ENCODE measurements around the gene DRC7. TPM values are rescaled to one million over a fixed set of nuclear protein-coding genes. Genes with fewer than 3 reads are reported as not detected.
A peak's percentile ranks its signal among the peaks of the same experiment; 100 is the strongest.

The DRC7 gene
- total RNA-seq, 1 experiment from 2014 or later = not detected

DNA sequence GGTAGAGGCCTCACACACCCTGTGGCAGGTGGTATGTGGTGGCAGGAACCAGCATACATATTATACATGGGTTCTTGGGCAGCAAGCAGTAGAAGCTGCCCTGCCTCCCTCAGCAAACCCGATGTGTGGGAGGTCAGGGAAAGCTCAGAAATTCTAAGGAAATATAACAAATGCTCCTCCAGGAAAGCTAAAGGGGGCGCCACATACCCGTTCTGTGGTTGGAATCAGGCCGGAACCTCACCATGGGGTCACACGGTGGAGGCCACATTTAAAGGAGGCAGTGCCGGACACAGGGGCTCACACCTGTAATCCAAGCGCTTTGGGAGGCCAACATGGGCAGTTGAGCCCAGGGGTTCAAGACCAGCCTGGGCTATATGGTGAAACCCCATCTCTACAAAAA is 28.6 kb downstream of the DRC7 start:
- H3K9me2 ChIP-seq (replicated peaks; ENCODE audit: low read length) = no peaks in the 10 kb centered on the region
- H2AFZ ChIP-seq (ENCODE audit: low read length) = no peak overlapping the region
- H3K79me2 ChIP-seq (ENCODE audit: low read length) = no peaks in the 10 kb centered on the region
- no peak overlapping the region for H3K9ac ChIP-seq (ENCODE audit: low read length)
- no peaks in the 10 kb centered on the region for H3F3A ChIP-seq (ENCODE audit: low read length, unreplicated experiment)
- no peaks in the 10 kb centered on the region for H3K27me3 ChIP-seq (ENCODE audit: low read length)
- H3K4me1 ChIP-seq (ENCODE audit: insufficient read depth, low read length) = no peaks in the 10 kb centered on the region
- BruUV-seq (replicated peaks) = no TSS peak
- no peak overlapping the region for H3K4me2 ChIP-seq (ENCODE audit: low read length)
- ChIA-PET CTCF (no interaction called here), POLR2A (ENCODE audit: unreplicated experiment) (no interaction called here)
- H3K27ac ChIP-seq (ENCODE audit: low read length) = no peak overlapping the region
- no peaks in the 10 kb centered on the region for H3K9me3 ChIP-seq (ENCODE audit: low read length)
- intact Hi-C loops (cut with micrococcal nuclease) = loop anchor here (5.0 kb wide), 1 partner anchor 131 kb away; no protein-coding TSS in a partner anchor
- H3K36me3 ChIP-seq (ENCODE audit: low read depth, low read length) = no peaks in the 10 kb centered on the region; the same call in 1 of the 2 replicates
- TF ChIP-seq CTCF (conservative IDR thresholded peaks at IDR 0.05; ENCODE audit: low read depth, low read length) (peak; percentile 34; the same call in 1 of the 2 replicates), EZH2phosphoT487 (IDR thresholded peaks at IDR 0.05; ENCODE audit: borderline replicate concordance, low read length) (no peak), EZH2 (IDR thresholded peaks at IDR 0.05; ENCODE audit: low read length, unreplicated experiment) (no peak)
- ATAC-seq (no peak), DNase-seq (no peak)
- H4K20me1 ChIP-seq (ENCODE audit: low read length) = no peaks in the 10 kb centered on the region
- H3K4me3 ChIP-seq (ENCODE audit: low read length) = no peak overlapping the region

DNA sequence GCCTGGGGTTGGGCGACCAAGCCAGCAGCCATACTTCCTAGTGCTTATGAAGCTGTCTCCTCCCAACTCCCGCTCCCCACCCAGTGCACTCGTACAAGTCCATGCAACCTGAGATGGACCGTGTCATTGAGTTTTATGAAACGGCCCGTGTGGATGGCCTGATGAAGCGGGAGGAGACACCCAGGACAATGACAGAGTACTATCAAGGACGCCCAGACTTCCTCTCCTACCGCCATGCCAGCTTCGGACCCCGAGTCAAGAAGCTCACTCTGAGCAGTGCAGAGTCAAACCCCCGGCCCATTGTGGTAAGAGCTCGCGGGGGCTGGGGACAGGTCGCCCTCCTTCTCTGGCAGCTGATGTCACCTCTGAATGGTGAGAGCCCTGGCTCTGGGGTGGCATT is 29.9 kb downstream of the DRC7 start:
- H3K36me3 ChIP-seq (ENCODE audit: low read depth, low read length) = no peaks in the 10 kb centered on the region; the same call in 1 of the 2 replicates
- BruUV-seq (replicated peaks) = no TSS peak
- TF ChIP-seq EZH2phosphoT487 (IDR thresholded peaks at IDR 0.05; ENCODE audit: borderline replicate concordance, low read length) (no peak), CTCF (conservative IDR thresholded peaks at IDR 0.05; ENCODE audit: low read depth, low read length) (no peak), EZH2 (IDR thresholded peaks at IDR 0.05; ENCODE audit: low read length, unreplicated experiment) (no peak)
- H3F3A ChIP-seq (ENCODE audit: low read length, unreplicated experiment) = no peaks in the 10 kb centered on the region
- intact Hi-C loops (cut with micrococcal nuclease) = loop anchor here (5.0 kb wide), 1 partner anchor 132 kb away; no protein-coding TSS in a partner anchor
- no peak overlapping the region for H2AFZ ChIP-seq (ENCODE audit: low read length)
- H3K79me2 ChIP-seq (ENCODE audit: low read length) = no peaks in the 10 kb centered on the region
- H3K4me3 ChIP-seq (ENCODE audit: low read length) = no peak overlapping the region
- ATAC-seq (no peak), DNase-seq (no peak)
- H3K27me3 ChIP-seq (ENCODE audit: low read length) = no peaks in the 10 kb centered on the region
- no peaks in the 10 kb centered on the region for H3K9me3 ChIP-seq (ENCODE audit: low read length)
- H3K9ac ChIP-seq (ENCODE audit: low read length) = no peak overlapping the region
- POLR2A ChIA-PET (ENCODE audit: unreplicated experiment) = no interaction called here
- CTCF ChIA-PET = no interaction called here
- no peak overlapping the region for H3K4me2 ChIP-seq (ENCODE audit: low read length)
- H3K27ac ChIP-seq (ENCODE audit: low read length) = no peak overlapping the region
- no peaks in the 10 kb centered on the region for H3K9me2 ChIP-seq (replicated peaks; ENCODE audit: low read length)
- H4K20me1 ChIP-seq (ENCODE audit: low read length) = no peaks in the 10 kb centered on the region
- no peaks in the 10 kb centered on the region for H3K4me1 ChIP-seq (ENCODE audit: insufficient read depth, low read length)

GRCh38 chr16:57725151-57725550 is 30.5 kb downstream of the DRC7 start:
- no peak overlapping the region for H3K4me3 ChIP-seq (ENCODE audit: low read length)
- H3F3A ChIP-seq (ENCODE audit: low read length, unreplicated experiment) = no peaks in the 10 kb centered on the region
- intact Hi-C loops (cut with micrococcal nuclease) = no loop called here
- H3K9ac ChIP-seq (ENCODE audit: low read length) = no peak overlapping the region
- no TSS peak for BruUV-seq (replicated peaks)
- H3K4me2 ChIP-seq (ENCODE audit: low read length) = no peak overlapping the region
- H3K79me2 ChIP-seq (ENCODE audit: low read length) = no peaks in the 10 kb centered on the region
- DNase-seq (no peak), ATAC-seq (no peak)
- no peaks in the 10 kb centered on the region; the same call in 1 of the 2 replicates for H3K36me3 ChIP-seq (ENCODE audit: low read depth, low read length)
- CTCF ChIA-PET = no interaction called here
- H3K27ac ChIP-seq (ENCODE audit: low read length) = no peak overlapping the region
- no peak for TF ChIP-seq EZH2phosphoT487 (IDR thresholded peaks at IDR 0.05; ENCODE audit: borderline replicate concordance, low read length)
- TF ChIP-seq CTCF (conservative IDR thresholded peaks at IDR 0.05; ENCODE audit: low read depth, low read length) = no peak
- no peak for TF ChIP-seq EZH2 (IDR thresholded peaks at IDR 0.05; ENCODE audit: low read length, unreplicated experiment)
- H3K9me3 ChIP-seq (ENCODE audit: low read length) = no peaks in the 10 kb centered on the region
- H3K27me3 ChIP-seq (ENCODE audit: low read length) = no peaks in the 10 kb centered on the region
- H3K4me1 ChIP-seq (ENCODE audit: insufficient read depth, low read length) = no peaks in the 10 kb centered on the region
- H2AFZ ChIP-seq (ENCODE audit: low read length) = no peak overlapping the region
- POLR2A ChIA-PET (ENCODE audit: unreplicated experiment) = no interaction called here
- no peaks in the 10 kb centered on the region for H4K20me1 ChIP-seq (ENCODE audit: low read length)
- H3K9me2 ChIP-seq (replicated peaks; ENCODE audit: low read length) = no peaks in the 10 kb centered on the region

Data from PC-3 (cell line).